HG02623 (cell line): ENCODE measurements around the gene FAM124B.

Source experiments
- ATAC-seq: cut with Tn5 transposase; IDR thresholded peaks from one replicate; pipeline ENCODE4 v1.9.1; 2021; ENCODE audit warnings: moderate library complexity; ENCODE audit not compliant: unreplicated experiment

FAM124B gene

DNA sequence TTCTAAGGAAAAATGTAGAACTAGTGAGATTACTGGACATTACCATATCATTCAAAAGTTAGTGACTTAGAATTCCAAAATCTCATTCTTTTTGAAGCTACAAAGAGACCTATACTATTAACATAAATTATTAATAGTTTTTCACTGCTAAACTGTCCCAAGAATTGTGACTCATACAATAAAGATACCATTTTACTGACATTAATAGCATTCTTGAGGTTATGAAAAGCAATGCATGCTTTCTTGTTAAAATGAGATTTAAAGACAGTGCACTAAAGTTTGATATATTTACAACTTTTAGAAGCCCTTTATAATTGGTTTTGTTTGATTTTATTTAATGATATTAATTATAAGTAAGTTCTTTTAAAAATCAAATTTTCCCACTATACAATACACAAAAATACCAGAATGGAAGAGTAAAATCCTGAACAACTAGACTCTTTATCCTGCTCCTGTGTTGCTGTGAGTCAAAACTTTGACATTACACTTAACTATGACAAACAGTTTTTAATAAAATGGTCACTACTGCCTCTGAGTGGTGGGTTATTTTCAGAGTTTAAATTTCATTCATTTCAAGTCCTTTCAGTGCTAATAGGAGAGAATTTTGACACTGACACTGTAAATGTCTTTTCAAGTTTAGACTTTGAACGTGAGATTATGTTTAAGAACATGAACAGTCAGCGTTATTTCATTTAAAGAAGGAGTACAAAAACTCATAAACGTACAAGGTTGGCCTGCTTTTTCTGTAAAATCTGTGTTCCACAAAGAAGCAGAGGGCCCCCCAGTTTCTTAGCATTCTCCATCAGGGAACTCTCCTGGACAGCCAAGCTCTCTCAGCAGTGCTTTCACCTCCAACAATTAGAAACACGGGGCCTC, 54.5 kb downstream of the FAM124B start:
- no peak for ATAC-seq

DNA sequence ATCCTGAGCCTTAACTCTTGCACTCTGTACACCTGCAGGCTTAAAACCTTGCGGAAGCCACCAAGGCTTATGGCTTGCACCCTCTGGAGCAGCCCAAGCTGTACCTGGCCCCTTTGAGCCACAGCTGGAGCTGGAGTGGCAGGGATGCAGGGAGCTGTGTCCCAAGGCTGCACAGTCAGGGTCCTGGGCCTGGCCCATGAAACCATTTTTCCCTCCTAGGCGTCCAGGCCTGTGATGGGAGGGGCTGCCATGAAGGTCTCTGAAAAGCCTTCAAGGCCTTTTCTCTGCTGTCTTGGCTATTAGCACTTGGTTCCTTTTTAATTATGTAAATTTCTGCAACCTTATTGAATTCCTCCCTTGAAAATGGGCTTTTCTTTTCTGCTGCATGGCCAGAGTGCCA, 56.4 kb downstream of the FAM124B start:
- ATAC-seq, result no peak

DNA sequence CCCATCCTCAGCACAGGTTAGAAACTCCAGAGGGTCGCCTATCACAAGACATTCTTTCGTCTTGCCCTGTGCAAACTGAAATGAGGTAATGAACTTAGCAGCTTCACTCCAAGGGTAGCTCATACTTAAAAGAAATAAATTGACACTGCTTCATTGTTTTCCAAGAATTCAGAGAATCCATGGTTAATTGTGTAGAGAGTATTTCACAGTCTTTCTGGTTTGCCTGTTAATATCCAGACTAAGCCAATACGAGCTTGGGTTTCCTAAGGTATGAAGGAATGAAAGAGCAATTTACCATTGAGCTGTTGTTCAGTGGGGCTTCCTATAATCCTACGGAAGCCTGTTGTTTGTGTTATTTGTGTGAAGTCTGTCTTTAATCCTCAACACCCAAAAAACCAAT, 58.7 kb downstream of the FAM124B start:
- ATAC-seq, result no peak

DNA sequence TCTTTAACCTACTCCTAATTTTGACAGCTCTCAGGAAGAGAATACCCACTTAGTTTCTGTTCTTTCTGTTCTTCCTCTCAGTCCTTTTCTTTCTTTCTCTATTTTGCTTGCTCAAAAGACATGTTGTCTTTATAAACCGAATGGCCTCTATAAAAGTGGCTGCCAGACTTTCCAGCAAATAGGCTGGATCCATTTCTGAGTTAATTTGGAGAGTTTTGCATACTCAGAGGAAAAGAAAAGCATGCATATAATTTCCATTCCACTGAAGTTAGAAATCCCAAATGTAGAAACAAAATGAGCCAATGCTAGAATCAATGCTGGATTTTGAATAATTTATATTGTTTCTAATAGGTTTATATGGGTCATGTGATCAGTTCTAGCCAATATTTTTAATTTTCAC, 65.9 kb downstream of the FAM124B start:
- no peak for ATAC-seq

DNA sequence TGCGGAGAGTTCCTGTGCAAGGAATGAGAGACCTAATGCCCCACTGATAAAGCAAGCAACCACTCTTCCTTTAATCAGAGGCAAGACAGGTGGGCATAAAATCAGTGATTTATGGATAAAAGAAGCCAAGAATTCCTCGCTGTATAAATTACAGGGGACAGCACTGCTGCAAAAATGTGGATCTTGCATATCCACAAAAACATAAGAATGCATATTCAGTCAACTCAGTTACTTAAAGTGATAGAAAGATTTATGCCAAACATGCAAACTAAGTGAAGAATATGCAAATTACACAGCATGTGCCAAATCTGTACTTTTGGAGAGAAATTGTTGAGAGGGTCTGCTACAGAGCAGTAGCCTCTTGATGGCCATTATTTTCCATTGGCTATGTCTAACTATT, 67.2 kb downstream of the FAM124B start:
- no peak for ATAC-seq

DNA sequence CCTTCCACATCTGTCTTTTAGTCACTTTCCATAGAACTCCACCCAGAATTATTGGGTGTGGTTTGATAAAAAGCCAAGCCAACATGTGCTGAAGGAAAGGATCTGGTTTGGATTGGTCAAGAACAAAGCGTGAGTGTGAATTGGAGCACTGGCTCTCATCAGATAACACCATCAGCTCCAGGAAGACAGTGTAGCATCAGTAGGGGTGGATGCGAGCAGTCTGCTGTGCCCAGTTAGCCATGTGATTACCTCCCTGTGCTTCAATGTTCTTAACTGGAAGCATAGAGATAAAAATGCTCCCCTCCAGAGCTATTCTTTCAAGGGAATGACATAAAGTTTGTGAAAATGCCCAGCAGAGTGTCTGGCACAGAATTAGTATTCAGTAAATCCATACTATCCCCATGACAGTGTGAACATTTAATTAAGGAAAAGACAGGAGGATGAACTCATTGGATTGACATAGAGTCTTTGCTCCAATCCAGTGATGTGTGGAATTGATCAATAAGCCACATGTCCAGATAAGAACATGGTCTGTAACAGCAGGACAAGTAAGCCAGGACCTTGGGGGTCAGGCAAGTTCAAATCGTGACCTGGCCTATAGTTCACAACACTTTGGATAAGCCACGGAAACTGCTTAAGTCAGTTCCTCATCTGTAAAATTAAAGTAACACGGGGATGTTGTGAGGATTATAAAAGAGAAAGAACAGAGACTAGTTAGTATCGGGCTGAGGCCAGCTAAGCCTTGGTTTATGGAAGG, 68.0 kb downstream of the FAM124B start:
- no peak for ATAC-seq

DNA sequence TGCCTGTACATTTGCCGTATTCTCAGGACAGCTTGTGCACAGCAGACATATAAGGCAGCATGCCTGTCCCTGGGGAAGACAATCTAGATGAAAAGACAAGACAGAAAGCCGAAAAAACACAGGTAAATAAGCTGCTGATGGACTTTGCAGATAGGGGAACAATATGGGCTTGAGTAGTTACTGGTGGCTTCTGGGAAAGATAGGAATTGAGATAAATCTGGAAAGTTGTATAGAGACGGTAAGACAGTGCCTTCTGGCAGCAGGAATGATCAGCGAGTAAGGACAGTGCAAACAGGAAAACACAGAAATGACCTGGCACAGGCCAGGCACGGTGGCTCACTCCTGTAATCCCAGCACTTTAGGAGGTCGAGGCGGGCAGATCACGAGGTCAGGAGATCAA, 70.2 kb downstream of the FAM124B start:
- ATAC-seq, result no peak

DNA sequence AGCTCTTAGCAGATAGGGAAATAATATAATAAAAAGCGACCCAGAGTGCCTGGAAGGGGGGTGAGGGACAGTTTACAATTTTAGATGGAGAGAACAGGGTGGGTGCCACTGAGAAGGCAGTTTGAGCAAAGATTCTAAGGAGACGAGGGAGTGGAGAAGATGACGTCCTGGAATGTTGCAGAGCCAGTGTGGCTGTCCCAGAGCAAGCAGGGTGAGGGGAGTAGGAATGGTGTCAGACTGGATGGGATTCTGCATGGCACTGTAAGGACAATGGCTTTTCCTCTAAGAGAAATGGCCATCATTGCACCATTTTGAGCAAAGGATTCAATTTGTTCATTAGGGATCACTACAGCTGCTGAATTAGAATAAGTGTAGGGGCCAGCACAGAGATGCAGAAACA, 73.1 kb downstream of the FAM124B start:
- ATAC-seq, result no peak
